Fibroblast of lung (primary cell): ENCODE results near the gene MTF2. TPM values are rescaled to one million over a fixed set of nuclear protein-coding genes. Genes with fewer than 3 reads are reported as not detected.
"Not testable (repeated sequence)": the region's sequence is repeated elsewhere in the genome, so short reads cannot be mapped to it uniquely, and the experiment has no call there.

Experiments
- DNase-seq, 2 donors: peaks; one replicate each; pipeline versions ENCODE4 v3.0.0 to v3.0.0-alpha.2; 2010; ENCODE audit warnings: low read depth in 2 of 2
- H2AFZ ChIP-seq: 2 replicates; pipeline ENCODE4 v1.5.1; 2012; ENCODE audit warnings: low read length, control low read depth, inconsistent platforms
- H3K27ac ChIP-seq: 2 replicates; pipeline ENCODE4 v1.5.1; 2011; ENCODE audit warnings: low read length, control low read depth; ENCODE audit not compliant: insufficient read depth
- H3K27me3 ChIP-seq: 2 replicates; pipeline ENCODE4 v1.5.1; 2011; ENCODE audit warnings: mild to moderate bottlenecking, low read length; ENCODE audit not compliant: control insufficient read depth, insufficient read depth
- H3K36me3 ChIP-seq: 2 replicates; pipeline ENCODE4 v1.5.1; 2011; ENCODE audit warnings: low read length; ENCODE audit not compliant: control insufficient read depth, insufficient read depth
- H3K4me1 ChIP-seq: 2 replicates; pipeline ENCODE4 v1.5.1; 2011; ENCODE audit warnings: low read length; ENCODE audit not compliant: control insufficient read depth, insufficient read depth; ENCODE audit errors: extremely low read depth
- H3K4me2 ChIP-seq: 2 replicates; pipeline ENCODE4 v1.5.1; 2011; ENCODE audit warnings: low read length, control low read depth; ENCODE audit not compliant: insufficient read depth; ENCODE audit errors: extremely low read depth
- H3K4me3 ChIP-seq, 4 experiments: fragments of 200-600 bp in 1 of 4; sonication (generic) in 1 of 4; replicated peaks in 1 of 4; 2 replicates each; pipeline ENCODE4 v1.5.1; 2011 to 2016; ENCODE audit warnings: low read length in 4 of 4, low read depth in 3 of 4, mild to moderate bottlenecking in 3 of 4, control low read depth in 2 of 4, inconsistent platforms in 1 of 4, mixed read lengths in 1 of 4; ENCODE audit not compliant: insufficient read depth in 1 of 4; ENCODE audit errors: control extremely low read depth in 1 of 4
- H3K79me2 ChIP-seq: 2 replicates; pipeline ENCODE4 v1.5.1; 2012; ENCODE audit warnings: mild to moderate bottlenecking, low read length, inconsistent platforms; ENCODE audit not compliant: control insufficient read depth, insufficient read depth
- H3K9ac ChIP-seq: 2 replicates; pipeline ENCODE4 v1.5.1; 2011; ENCODE audit warnings: mild to moderate bottlenecking, low read length, control low read depth; ENCODE audit not compliant: insufficient read depth
- H3K9me3 ChIP-seq: 2 replicates; pipeline ENCODE4 v1.5.1; 2012; ENCODE audit warnings: low read depth, low read length; ENCODE audit not compliant: control insufficient read depth, insufficient read depth
- H4K20me1 ChIP-seq: 2 replicates; pipeline ENCODE4 v1.5.1; 2011; ENCODE audit warnings: low read length; ENCODE audit not compliant: control insufficient read depth, insufficient read depth; ENCODE audit errors: extremely low read depth
- EZH2 ChIP-seq: IDR thresholded peaks from 2 replicates; pipeline ENCODE4 v1.5.1; 2012; ENCODE audit warnings: low read length, control low read depth, mild to moderate bottlenecking; ENCODE audit errors: missing control alignments
- polyA plus RNA-seq, 2 donors: library from polyadenylated mRNA; depleted of rRNA in 1 of 2; stranded (reverse) in 1 of 2; unstranded in 1 of 2; fragments of >200 nt; gene quantifications; 2 replicates each; pipeline ENCODE4 v1.2.1, GENCODE V29; 2011 to 2012; ENCODE audit warnings: missing spikeins in 1 of 2
- total RNA-seq: library from RNA; depleted of rRNA; stranded (reverse); fragments of >200 nt; gene quantifications from 2 replicates; pipeline ENCODE4 v1.2.1, GENCODE V29; 2014
- TF ChIP-seq, protein P1 (sequence below), 2 donors: IDR thresholded peaks in 1 of 2; conservative IDR thresholded peaks in 1 of 2; 1 replicate in 1 of 2; 2 replicates in 1 of 2; pipeline ENCODE4 v1.5.1; 2011 to 2012; ENCODE audit warnings: low read length in 2 of 2, control low read depth in 1 of 2, inconsistent platforms in 1 of 2, low read depth in 1 of 2, mild to moderate bottlenecking in 1 of 2

Gene MTF2
- total and polyA plus RNA-seq, 2 donors (not counting 1 experiment from before 2014, with no cell fraction given): 8.6 to 8.9 TPM

GRCh38 chr1:93171549-93172034 lies 92.5 kb downstream of the MTF2 start:
- H2AFZ ChIP-seq: no peak overlapping the region
- H3K9me3 ChIP-seq: no peaks in the 10 kb centered on the region
- DNase-seq: peak; percentile 10 to 34
- H3K27me3 ChIP-seq: no peaks in the 10 kb centered on the region
- no peaks in the 10 kb centered on the region for H4K20me1 ChIP-seq
- no peak overlapping the region for H3K27ac ChIP-seq
- no peak overlapping the region for H3K9ac ChIP-seq
- H3K79me2 ChIP-seq: peaks cover 92% of the 10 kb centered on the region
- no peak for TF ChIP-seq EZH2
- H3K36me3 ChIP-seq: no peaks in the 10 kb centered on the region
- H3K4me2 ChIP-seq: peak overlapping the region; percentile 40
- no peaks in the 10 kb centered on the region for H3K4me1 ChIP-seq
- H3K4me3 ChIP-seq: no peak overlapping the region

GRCh38 chr1:93172778-93173177 lies 93.7 kb downstream of the MTF2 start:
- peak in 1 of 2 donors; percentile 49 for DNase-seq
- no peak overlapping the region for H3K9ac ChIP-seq
- H3K36me3 ChIP-seq: no peaks in the 10 kb centered on the region
- H3K4me3 ChIP-seq: no peak overlapping the region
- H3K79me2 ChIP-seq: peaks cover 95% of the 10 kb centered on the region
- no peaks in the 10 kb centered on the region for H3K9me3 ChIP-seq
- no peaks in the 10 kb centered on the region for H4K20me1 ChIP-seq
- no peaks in the 10 kb centered on the region for H3K27me3 ChIP-seq
- no peak overlapping the region for H3K4me2 ChIP-seq
- H3K4me1 ChIP-seq: no peaks in the 10 kb centered on the region
- H2AFZ ChIP-seq: no peak overlapping the region
- no peak overlapping the region for H3K27ac ChIP-seq
- TF ChIP-seq EZH2: no peak
- TF ChIP-seq, protein P1, sequence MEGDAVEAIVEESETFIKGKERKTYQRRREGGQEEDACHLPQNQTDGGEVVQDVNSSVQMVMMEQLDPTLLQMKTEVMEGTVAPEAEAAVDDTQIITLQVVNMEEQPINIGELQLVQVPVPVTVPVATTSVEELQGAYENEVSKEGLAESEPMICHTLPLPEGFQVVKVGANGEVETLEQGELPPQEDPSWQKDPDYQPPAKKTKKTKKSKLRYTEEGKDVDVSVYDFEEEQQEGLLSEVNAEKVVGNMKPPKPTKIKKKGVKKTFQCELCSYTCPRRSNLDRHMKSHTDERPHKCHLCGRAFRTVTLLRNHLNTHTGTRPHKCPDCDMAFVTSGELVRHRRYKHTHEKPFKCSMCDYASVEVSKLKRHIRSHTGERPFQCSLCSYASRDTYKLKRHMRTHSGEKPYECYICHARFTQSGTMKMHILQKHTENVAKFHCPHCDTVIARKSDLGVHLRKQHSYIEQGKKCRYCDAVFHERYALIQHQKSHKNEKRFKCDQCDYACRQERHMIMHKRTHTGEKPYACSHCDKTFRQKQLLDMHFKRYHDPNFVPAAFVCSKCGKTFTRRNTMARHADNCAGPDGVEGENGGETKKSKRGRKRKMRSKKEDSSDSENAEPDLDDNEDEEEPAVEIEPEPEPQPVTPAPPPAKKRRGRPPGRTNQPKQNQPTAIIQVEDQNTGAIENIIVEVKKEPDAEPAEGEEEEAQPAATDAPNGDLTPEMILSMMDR (conservative IDR thresholded peaks at IDR 0.05 in 1 of 2, IDR thresholded peaks at IDR 0.05 in 1 of 2; ENCODE audit: low read depth in 1 of 2, low read length in 2 of 2): no peak

DNA sequence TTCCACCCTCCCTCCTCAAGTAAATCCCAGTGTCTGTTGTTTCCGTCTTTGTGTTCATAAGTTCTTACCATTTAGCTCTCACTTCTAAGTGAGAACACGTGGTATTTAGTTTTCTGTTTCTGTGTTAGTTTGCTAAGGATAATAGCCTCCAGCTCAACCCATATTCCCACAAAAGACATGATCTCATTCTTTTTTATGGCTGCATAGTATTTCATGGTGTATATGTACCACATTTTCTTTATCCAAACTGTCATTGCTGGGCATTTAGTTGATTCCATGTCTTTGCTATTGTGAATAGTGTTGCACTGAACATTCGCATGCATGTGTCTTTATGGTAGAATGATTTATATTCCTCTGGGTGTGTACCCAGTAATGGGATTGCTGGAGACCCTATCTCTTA lies 95.6 kb downstream of the MTF2 start:
- not testable (repeated sequence) for H2AFZ ChIP-seq, H3K4me2 ChIP-seq, DNase-seq, H4K20me1 ChIP-seq, H3K4me1 ChIP-seq, H3K4me3 ChIP-seq, H3K27me3 ChIP-seq, H3K9me3 ChIP-seq, H3K9ac ChIP-seq, H3K27ac ChIP-seq, H3K36me3 ChIP-seq
- peaks cover 92% of the 10 kb centered on the region for H3K79me2 ChIP-seq

DNA sequence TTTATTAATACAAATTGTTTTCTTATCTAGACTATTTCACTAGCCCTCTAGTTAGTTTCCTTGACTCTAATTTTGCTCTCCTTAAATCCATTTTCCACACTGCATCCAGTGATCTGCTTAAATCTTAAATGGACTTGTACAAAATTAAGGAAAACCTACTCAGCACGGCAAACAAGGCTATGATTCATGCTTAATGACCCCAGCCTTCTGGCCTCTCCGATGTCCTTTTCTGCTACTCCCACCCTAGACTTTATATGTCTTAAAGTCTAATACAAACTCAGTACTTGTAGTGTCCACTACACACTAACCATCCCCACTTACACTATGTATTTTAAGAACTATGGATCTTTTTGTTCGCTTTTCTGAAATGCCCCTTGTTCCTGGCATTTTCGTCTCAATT lies 98.9 kb downstream of the MTF2 start:
- DNase-seq: peak; percentile 53
- no peaks in the 10 kb centered on the region for H3K36me3 ChIP-seq
- H3K27ac ChIP-seq: peak overlapping the region; percentile 99
- no peaks in the 10 kb centered on the region for H3K9me3 ChIP-seq
- TF ChIP-seq EZH2: no peak
- TF ChIP-seq, protein P1 (conservative IDR thresholded peaks at IDR 0.05 in 1 of 2, IDR thresholded peaks at IDR 0.05 in 1 of 2; ENCODE audit: low read depth in 1 of 2, low read length in 2 of 2): no peak
- peak overlapping the region; percentile 82 for H3K4me2 ChIP-seq
- H4K20me1 ChIP-seq: no peaks in the 10 kb centered on the region
- no peak overlapping the region for H2AFZ ChIP-seq
- H3K79me2 ChIP-seq: peaks cover 79% of the 10 kb centered on the region
- no peaks in the 10 kb centered on the region for H3K27me3 ChIP-seq
- peaks cover 2% of the 10 kb centered on the region for H3K4me1 ChIP-seq
- peak overlapping the region; percentile 88 to 99 (median 94) for H3K4me3 ChIP-seq
- no peak overlapping the region for H3K9ac ChIP-seq
